Smooth muscle cell (in vitro differentiated cells): Measurements from ENCODE around the gene FBXL13. TPM values are rescaled to one million over a fixed set of nuclear protein-coding genes. Genes with fewer than 3 reads are reported as not detected.
"Not testable (repeated sequence)": the region's sequence is repeated elsewhere in the genome, so short reads cannot be mapped to it uniquely, and the experiment has no call there.

Source experiments
- DNase-seq: peaks from one replicate; lab custom pipeline; 2025; ENCODE audit not compliant: unreplicated experiment; lab: John Stamatoyannopoulos, UW
- H2AFZ ChIP-seq: fragments of 200-600 bp; sonication (generic); 2 replicates; pipeline ENCODE4 v1.6.0; 2016; ENCODE audit warnings: antibody characterized with exemption, low read depth, mild to moderate bottlenecking
- H3F3A ChIP-seq: fragments of 200-600 bp; sonication (generic); 2 replicates; pipeline ENCODE4 v1.6.0; 2017; ENCODE audit warnings: antibody characterized with exemption, low read depth
- H3K27ac ChIP-seq: fragments of 200-600 bp; sonication (generic); 2 replicates; pipeline ENCODE4 v1.5.1; 2016; ENCODE audit warnings: low read depth, mild to moderate bottlenecking
- H3K27me3 ChIP-seq: fragments of 200-600 bp; sonication (generic); 2 replicates; pipeline ENCODE4 v1.6.1; 2016; ENCODE audit warnings: low read depth, mild to moderate bottlenecking
- H3K36me3 ChIP-seq: fragments of 200-600 bp; sonication (generic); 2 replicates; pipeline ENCODE4 v1.5.1; 2016; ENCODE audit warnings: low read depth
- H3K4me1 ChIP-seq: fragments of 200-600 bp; sonication (generic); 2 replicates; pipeline ENCODE4 v1.5.1; 2016; ENCODE audit warnings: low read depth
- H3K4me2 ChIP-seq: fragments of 200-600 bp; sonication (generic); 2 replicates; pipeline ENCODE4 v1.6.0; 2016; ENCODE audit warnings: mild to moderate bottlenecking
- H3K4me3 ChIP-seq: fragments of 200-600 bp; sonication (generic); 2 replicates; pipeline ENCODE4 v1.5.1; 2016; ENCODE audit warnings: mild to moderate bottlenecking
- H3K79me2 ChIP-seq: fragments of 200-600 bp; sonication (generic); 2 replicates; pipeline ENCODE4 v1.6.0; 2016; ENCODE audit warnings: low read depth, mild to moderate bottlenecking
- H3K9ac ChIP-seq: fragments of 200-600 bp; sonication (generic); 2 replicates; pipeline ENCODE4 v1.6.0; 2016; ENCODE audit warnings: low read depth
- H3K9me3 ChIP-seq: fragments of 200-600 bp; sonication (generic); replicated peaks from 2 replicates; pipeline ENCODE4 v1.5.1; 2016; ENCODE audit warnings: low read depth
- H4K20me1 ChIP-seq: fragments of 200-600 bp; sonication (generic); 2 replicates; pipeline ENCODE4 v1.6.0; 2016; ENCODE audit warnings: low read depth
- WGBS: methylation state at CpG from one replicate; pipeline ENCODE4 v1.1.7; 2016; ENCODE audit warnings: low lambda C conversion rate; 5-methylcytosine and 5-hydroxymethylcytosine counted together
- polyA plus RNA-seq: library from polyadenylated mRNA; unstranded; fragments of >200 nt; fragmentation: Nextera tagmentation; extraction: Ambion mirVana; gene quantifications from 2 replicates; pipeline ENCODE4 v1.2.1, GENCODE V29; 2016
- total RNA-seq: library from RNA; depleted of rRNA; stranded (reverse); fragments of >200 nt; gene quantifications from 2 replicates; pipeline ENCODE4 v1.2.3, GENCODE V29; 2014
- TF ChIP-seq, protein P1 (sequence below): fragments of 200-600 bp; sonication (generic); IDR thresholded peaks from 2 replicates; pipeline ENCODE4 v1.5.1; 2017; ENCODE audit warnings: borderline replicate concordance, mild to moderate bottlenecking, antibody characterized with exemption; ENCODE audit not compliant: insufficient read depth, poor library complexity, severe bottlenecking

The FBXL13 gene
- total and polyA plus RNA-seq, 2 experiments from 2014 or later: 2.6 to 12.1 TPM

DNA sequence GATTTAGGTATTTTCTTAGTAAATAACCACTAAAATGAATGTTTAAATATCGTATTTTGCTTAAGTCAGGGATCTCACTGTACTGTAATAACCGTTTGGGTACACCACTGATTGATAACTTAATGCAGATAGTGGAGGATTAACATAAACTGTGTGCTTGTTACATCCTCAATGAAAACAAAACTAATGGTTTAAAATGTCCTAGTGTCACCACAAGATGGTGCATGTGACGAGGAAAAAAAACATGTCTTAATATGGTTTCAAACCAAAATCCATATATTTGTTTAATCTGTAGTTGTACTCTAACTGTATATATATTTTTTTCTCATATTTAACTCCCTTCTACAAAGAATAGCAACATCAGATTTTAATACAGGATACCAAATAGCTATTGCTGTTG lies 19.5 kb upstream of the FBXL13 start:
- no peaks in the 10 kb centered on the region for H3K4me1 ChIP-seq
- H4K20me1 ChIP-seq: no peaks in the 10 kb centered on the region
- no peaks in the 10 kb centered on the region for H3K27me3 ChIP-seq
- no peak overlapping the region for H3K4me3 ChIP-seq
- TF ChIP-seq, protein P1, sequence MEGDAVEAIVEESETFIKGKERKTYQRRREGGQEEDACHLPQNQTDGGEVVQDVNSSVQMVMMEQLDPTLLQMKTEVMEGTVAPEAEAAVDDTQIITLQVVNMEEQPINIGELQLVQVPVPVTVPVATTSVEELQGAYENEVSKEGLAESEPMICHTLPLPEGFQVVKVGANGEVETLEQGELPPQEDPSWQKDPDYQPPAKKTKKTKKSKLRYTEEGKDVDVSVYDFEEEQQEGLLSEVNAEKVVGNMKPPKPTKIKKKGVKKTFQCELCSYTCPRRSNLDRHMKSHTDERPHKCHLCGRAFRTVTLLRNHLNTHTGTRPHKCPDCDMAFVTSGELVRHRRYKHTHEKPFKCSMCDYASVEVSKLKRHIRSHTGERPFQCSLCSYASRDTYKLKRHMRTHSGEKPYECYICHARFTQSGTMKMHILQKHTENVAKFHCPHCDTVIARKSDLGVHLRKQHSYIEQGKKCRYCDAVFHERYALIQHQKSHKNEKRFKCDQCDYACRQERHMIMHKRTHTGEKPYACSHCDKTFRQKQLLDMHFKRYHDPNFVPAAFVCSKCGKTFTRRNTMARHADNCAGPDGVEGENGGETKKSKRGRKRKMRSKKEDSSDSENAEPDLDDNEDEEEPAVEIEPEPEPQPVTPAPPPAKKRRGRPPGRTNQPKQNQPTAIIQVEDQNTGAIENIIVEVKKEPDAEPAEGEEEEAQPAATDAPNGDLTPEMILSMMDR: no peak
- no peaks in the 10 kb centered on the region for H3K9me3 ChIP-seq
- H2AFZ ChIP-seq: no peak overlapping the region
- no peak overlapping the region for H3K27ac ChIP-seq
- peaks cover 6% of the 10 kb centered on the region for H3K36me3 ChIP-seq
- DNase-seq: no peak
- no peaks in the 10 kb centered on the region for H3K79me2 ChIP-seq
- H3K9ac ChIP-seq: no peak overlapping the region
- H3F3A ChIP-seq: no peaks in the 10 kb centered on the region
- WGBS: 48% methylated on average over 3 of the region's 3 CpGs
- H3K4me2 ChIP-seq: no peak overlapping the region

DNA sequence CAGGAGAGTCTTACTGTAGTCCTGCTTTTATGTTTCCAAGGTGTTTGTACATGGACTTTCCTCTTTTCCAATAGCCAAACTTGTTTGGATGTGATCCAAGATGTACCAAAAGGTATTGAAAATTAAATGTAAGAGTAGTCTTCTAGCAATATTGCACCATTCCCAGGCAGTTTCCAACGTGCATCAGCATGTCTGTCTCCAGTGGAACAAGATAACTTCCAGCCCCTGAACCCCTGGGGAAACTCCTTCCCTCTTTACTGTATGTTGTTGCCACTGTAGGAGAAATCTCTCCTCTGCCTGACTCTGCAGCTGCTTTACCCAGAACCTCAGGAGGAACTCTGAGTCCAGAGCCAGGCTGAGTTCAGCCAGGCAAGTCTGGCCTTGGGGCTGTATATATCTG lies 18.8 kb upstream of the FBXL13 start:
- no peak overlapping the region for H3K9ac ChIP-seq
- no peaks in the 10 kb centered on the region for H3K79me2 ChIP-seq
- H3K4me3 ChIP-seq: no peak overlapping the region
- 93% methylated on average over 1 of the region's 1 CpG for WGBS
- H3F3A ChIP-seq: no peaks in the 10 kb centered on the region
- no peak overlapping the region for H3K4me2 ChIP-seq
- H3K36me3 ChIP-seq: peaks cover 7% of the 10 kb centered on the region
- no peak overlapping the region for H2AFZ ChIP-seq
- TF ChIP-seq, protein P1: no peak
- no peak for DNase-seq
- H4K20me1 ChIP-seq: no peaks in the 10 kb centered on the region
- no peak overlapping the region for H3K27ac ChIP-seq
- no peaks in the 10 kb centered on the region for H3K9me3 ChIP-seq
- H3K27me3 ChIP-seq: no peaks in the 10 kb centered on the region
- H3K4me1 ChIP-seq: no peaks in the 10 kb centered on the region

DNA sequence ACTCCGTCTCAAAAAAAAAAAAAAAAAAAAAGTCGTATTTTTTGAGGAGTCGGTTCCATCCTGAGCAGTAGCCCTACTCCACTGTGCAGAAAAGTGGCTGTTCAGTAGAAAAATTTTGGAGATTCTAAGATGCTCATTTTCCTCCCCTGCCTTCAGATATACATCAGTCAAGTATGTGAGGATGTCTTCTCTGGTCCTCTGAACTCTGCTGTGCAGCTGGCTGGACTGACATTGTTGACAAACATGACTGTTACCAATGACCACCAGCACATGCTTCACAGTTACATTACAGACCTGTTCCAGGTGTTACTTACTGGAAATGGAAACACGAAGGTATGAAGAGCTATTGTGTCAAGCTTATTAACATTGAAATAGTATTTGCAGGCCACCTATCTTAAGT lies 17.7 kb upstream of the FBXL13 start:
- H3K9me3 ChIP-seq, DNase-seq, H2AFZ ChIP-seq, H3K9ac ChIP-seq, H3K79me2 ChIP-seq, H3K4me2 ChIP-seq, H3F3A ChIP-seq, H3K27me3 ChIP-seq, H3K4me3 ChIP-seq, H3K27ac ChIP-seq, H3K4me1 ChIP-seq, H4K20me1 ChIP-seq: not testable (repeated sequence)
- peaks cover 11% of the 10 kb centered on the region for H3K36me3 ChIP-seq
- WGBS: 93% methylated on average over 3 of the region's 4 CpGs

DNA sequence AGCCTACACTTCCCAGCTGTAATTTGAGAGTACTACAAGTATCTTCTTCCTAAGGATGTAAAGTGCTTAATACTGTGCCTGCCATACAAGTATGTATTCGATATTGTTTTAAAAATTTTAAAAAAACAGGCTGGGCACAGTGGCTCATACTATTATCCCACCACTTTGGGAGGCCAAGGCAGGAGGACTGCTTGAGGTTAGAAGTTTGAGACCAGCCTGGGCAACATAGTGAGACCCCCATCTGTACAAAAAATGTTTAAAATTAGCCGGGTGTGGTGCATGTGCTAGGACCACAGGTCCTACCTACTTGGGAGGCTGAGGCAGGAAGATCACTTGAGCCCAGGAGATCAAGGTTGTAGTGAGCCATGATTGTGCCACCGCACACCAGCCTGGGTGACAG lies 8.6 kb upstream of the FBXL13 start:
- TF ChIP-seq, protein P1: no peak
- no peak overlapping the region for H3K4me2 ChIP-seq
- no peak overlapping the region for H3K27ac ChIP-seq
- no peaks in the 10 kb centered on the region for H3F3A ChIP-seq
- no peak overlapping the region for H3K9ac ChIP-seq
- H3K36me3 ChIP-seq: peaks cover 32% of the 10 kb centered on the region
- H2AFZ ChIP-seq: no peak overlapping the region
- H3K4me3 ChIP-seq: no peak overlapping the region
- no peak for DNase-seq
- H3K9me3 ChIP-seq: no peaks in the 10 kb centered on the region
- H4K20me1 ChIP-seq: peaks cover 8% of the 10 kb centered on the region
- H3K79me2 ChIP-seq: peaks cover 32% of the 10 kb centered on the region
- H3K27me3 ChIP-seq: no peaks in the 10 kb centered on the region
- WGBS: 96% methylated on average over 3 of the region's 3 CpGs
- no peaks in the 10 kb centered on the region for H3K4me1 ChIP-seq
